DOHH2 (cell line): ENCODE measurements around the gene RASAL3.

ENCODE experiments used
- H3F3A ChIP-seq: fragments of 200-600 bp; sonication (generic), shearing (Covaris generic); 2 replicates; pipeline ENCODE4 v1.6.0; 2016; ENCODE audit warnings: antibody characterized with exemption, mild to moderate bottlenecking; ENCODE audit not compliant: control insufficient read depth, insufficient read depth
- H3K27ac ChIP-seq: fragments of 200-600 bp; sonication (generic); 2 replicates; pipeline ENCODE4 v1.5.1; 2014; ENCODE audit warnings: low read depth, mild to moderate bottlenecking, low read length, moderate library complexity
- H3K27me3 ChIP-seq: fragments of 200-600 bp; sonication (generic); 2 replicates; pipeline ENCODE4 v1.6.1; 2014; ENCODE audit warnings: mild to moderate bottlenecking, low read length, mixed read lengths; ENCODE audit not compliant: control insufficient read depth
- H3K36me3 ChIP-seq: fragments of 200-600 bp; sonication (generic); 2 replicates; pipeline ENCODE4 v1.6.1; 2014; ENCODE audit warnings: mild to moderate bottlenecking, low read length, moderate library complexity, mixed read lengths; ENCODE audit not compliant: control insufficient read depth
- H3K4me1 ChIP-seq: fragments of 200-600 bp; sonication (generic); 2 replicates; pipeline ENCODE4 v1.6.1; 2014; ENCODE audit warnings: mild to moderate bottlenecking, low read length, mixed read lengths; ENCODE audit not compliant: control insufficient read depth
- H3K4me2 ChIP-seq: fragments of 200-600 bp; sonication (generic); 2 replicates; pipeline ENCODE4 v1.6.0; 2014; ENCODE audit warnings: mild to moderate bottlenecking, low read length, moderate library complexity
- H3K4me3 ChIP-seq: fragments of 200-600 bp; sonication (generic); 2 replicates; pipeline ENCODE4 v1.5.1; 2014; ENCODE audit warnings: mild to moderate bottlenecking, low read length, mixed read lengths
- H3K79me2 ChIP-seq: fragments of 200-600 bp; sonication (generic); 2 replicates; pipeline ENCODE4 v1.6.1; 2014; ENCODE audit warnings: mild to moderate bottlenecking, low read length, mixed read lengths; ENCODE audit not compliant: control insufficient read depth
- H3K9me2 ChIP-seq: fragments of 200-600 bp; sonication (generic); replicated peaks from 2 replicates; pipeline ENCODE4 v1.6.1; 2014; ENCODE audit warnings: mild to moderate bottlenecking, low read length, mixed read lengths; ENCODE audit not compliant: control insufficient read depth
- H3K9me3 ChIP-seq: fragments of 200-600 bp; sonication (generic); 2 replicates; pipeline ENCODE4 v1.6.1; 2014; ENCODE audit warnings: antibody characterized with exemption, low read length, mixed read lengths; ENCODE audit not compliant: control insufficient read depth, insufficient read depth
- H4K20me1 ChIP-seq: fragments of 200-600 bp; sonication (generic); 2 replicates; pipeline ENCODE4 v1.6.0; 2014; ENCODE audit warnings: low read depth, mild to moderate bottlenecking, antibody characterized with exemption, low read length, moderate library complexity; ENCODE audit not compliant: control insufficient read depth, insufficient read depth
- EZH2phosphoT487 ChIP-seq: fragments of 200-600 bp; sonication (generic); IDR thresholded peaks from 2 replicates; pipeline ENCODE4 v1.6.1; 2017; ENCODE audit warnings: borderline replicate concordance, mild to moderate bottlenecking, antibody characterized with exemption, low read length, moderate library complexity, mixed read lengths
- TF ChIP-seq, protein P1 (sequence below): fragments of 200-600 bp; sonication (generic); IDR thresholded peaks from one replicate; pipeline ENCODE4 v1.5.1; 2014; ENCODE audit warnings: antibody characterized with exemption, mild to moderate bottlenecking, low read depth, low read length; ENCODE audit not compliant: poor library complexity, severe bottlenecking

The RASAL3 gene

DNA sequence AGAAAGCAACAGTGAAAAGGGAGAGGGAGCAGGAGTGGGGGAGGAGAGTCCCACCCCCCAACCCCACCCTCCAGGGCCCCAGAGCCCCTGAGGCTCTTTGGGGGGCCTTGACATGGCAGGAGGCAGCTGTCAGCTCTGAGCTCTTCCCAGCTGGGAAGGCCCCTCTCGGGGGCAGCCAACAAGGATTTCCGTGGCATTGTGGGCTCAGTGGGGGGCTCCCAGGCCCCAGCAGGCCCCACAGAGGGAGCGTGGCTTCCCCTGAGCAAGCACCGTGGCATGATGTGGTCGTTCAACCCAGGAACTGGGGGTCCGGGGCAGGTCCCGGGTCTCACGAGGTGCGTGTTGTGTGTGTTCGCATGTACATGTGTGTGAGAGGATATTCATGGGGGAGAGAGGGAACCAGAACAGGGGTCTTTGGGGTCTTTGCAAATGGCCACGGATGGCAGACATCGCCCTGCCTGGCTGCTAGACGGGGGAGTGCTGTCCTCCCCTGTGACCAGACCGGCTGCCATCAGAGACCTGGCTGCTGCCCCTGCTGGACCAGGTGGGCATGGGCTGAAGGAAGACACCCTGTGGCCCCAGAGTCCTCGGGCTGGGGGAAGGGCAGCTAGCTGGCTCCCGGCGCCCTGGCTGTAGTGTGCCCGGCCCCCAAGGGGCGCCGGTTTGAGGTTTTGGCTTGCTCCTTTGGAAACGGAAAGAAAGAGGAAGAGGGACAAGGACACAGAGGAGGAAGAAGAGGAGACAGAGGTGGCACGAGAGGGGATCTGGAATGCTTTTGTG lies 41.9 kb downstream of the RASAL3 start:
- peaks cover 12% of the 10 kb centered on the region for H3K4me1 ChIP-seq
- H3K4me2 ChIP-seq = no peak overlapping the region
- peaks cover 61% of the 10 kb centered on the region for H3K36me3 ChIP-seq
- H3K4me3 ChIP-seq = no peak overlapping the region
- H3F3A ChIP-seq = peaks cover 11% of the 10 kb centered on the region; the same call in 1 of the 2 replicates
- TF ChIP-seq, protein P1, sequence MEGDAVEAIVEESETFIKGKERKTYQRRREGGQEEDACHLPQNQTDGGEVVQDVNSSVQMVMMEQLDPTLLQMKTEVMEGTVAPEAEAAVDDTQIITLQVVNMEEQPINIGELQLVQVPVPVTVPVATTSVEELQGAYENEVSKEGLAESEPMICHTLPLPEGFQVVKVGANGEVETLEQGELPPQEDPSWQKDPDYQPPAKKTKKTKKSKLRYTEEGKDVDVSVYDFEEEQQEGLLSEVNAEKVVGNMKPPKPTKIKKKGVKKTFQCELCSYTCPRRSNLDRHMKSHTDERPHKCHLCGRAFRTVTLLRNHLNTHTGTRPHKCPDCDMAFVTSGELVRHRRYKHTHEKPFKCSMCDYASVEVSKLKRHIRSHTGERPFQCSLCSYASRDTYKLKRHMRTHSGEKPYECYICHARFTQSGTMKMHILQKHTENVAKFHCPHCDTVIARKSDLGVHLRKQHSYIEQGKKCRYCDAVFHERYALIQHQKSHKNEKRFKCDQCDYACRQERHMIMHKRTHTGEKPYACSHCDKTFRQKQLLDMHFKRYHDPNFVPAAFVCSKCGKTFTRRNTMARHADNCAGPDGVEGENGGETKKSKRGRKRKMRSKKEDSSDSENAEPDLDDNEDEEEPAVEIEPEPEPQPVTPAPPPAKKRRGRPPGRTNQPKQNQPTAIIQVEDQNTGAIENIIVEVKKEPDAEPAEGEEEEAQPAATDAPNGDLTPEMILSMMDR = no peak
- no peak for TF ChIP-seq EZH2phosphoT487
- no peak overlapping the region for H3K27ac ChIP-seq
- H3K27me3 ChIP-seq = no peaks in the 10 kb centered on the region
- H3K9me3 ChIP-seq = no peaks in the 10 kb centered on the region
- H3K79me2 ChIP-seq = peaks cover 13% of the 10 kb centered on the region
- H4K20me1 ChIP-seq = peaks cover 3% of the 10 kb centered on the region; the same call in 1 of the 2 replicates
- no peaks in the 10 kb centered on the region for H3K9me2 ChIP-seq

DNA sequence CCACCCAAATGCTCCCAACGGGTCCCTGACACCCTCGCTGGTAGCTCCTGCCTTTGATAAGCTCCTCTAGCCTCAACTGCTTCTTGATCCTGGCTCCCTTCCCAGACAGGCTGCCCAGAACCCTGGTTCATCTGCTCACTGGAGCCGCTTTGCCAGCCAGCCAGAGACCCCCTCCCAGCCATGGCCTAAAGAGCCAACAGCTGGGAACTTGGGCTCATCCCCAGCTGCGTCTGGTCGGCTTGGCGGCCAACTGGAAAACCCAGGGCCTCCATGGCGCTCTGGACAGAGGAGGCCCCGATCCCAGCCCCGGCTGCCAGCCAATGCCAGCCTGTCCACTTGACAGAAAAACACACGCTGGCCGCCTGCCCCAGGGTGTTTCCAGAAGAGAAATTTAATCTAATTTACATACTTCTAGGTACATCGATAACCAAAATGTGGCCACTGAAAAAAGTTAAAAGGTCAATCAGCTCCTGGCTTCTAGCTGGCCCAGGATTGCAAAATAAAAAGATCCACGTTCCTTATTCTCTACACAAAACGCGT lies 42.6 kb downstream of the RASAL3 start:
- Histone ChIP-seq H3K79me2 (peaks cover 20% of the 10 kb centered on the region), H3K4me2 (no peak overlapping the region), H3K4me1 (peaks cover 19% of the 10 kb centered on the region), H3K27ac (no peak overlapping the region), H3K27me3 (no peaks in the 10 kb centered on the region), H3K9me3 (no peaks in the 10 kb centered on the region), H4K20me1 (peaks cover 7% of the 10 kb centered on the region; the same call in 1 of the 2 replicates), H3K9me2 (no peaks in the 10 kb centered on the region), H3K4me3 (no peak overlapping the region), H3F3A (peaks cover 11% of the 10 kb centered on the region; the same call in 1 of the 2 replicates), H3K36me3 (peaks cover 61% of the 10 kb centered on the region)
- TF ChIP-seq, protein P1 = no peak
- TF ChIP-seq EZH2phosphoT487 = no peak

DNA sequence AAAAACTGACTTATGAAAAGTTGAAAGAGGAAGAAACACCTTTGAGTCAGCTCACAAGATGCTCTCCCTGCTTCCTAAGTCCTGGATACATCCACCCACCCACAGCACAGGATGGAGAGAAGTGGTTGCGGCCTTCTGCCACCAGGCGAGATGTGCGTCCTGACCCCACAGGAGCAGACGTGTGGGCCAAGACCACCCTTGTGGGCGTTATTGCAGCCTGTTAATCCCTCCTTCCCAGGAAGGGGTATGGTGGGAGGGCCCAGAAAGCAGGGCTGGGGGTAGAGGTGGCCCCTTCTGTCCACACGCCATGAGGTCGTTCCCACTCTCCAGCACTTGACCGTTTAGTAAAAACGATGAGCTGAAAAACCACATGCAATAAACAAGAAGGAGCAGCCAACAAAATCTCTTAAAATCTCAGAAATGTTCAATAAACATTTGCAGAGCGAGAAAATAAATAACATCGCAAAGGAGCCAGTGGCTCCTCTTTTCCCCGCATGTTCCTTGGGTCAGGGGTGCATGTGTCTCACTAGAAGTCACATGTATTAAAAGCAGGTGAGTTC lies 43.1 kb downstream of the RASAL3 start:
- no peak overlapping the region for H3K4me2 ChIP-seq
- H3K4me3 ChIP-seq = no peak overlapping the region
- no peak for TF ChIP-seq EZH2phosphoT487
- TF ChIP-seq, protein P1 = no peak
- H4K20me1 ChIP-seq = peaks cover 7% of the 10 kb centered on the region; the same call in 1 of the 2 replicates
- peaks cover 24% of the 10 kb centered on the region for H3K4me1 ChIP-seq
- no peak overlapping the region for H3K27ac ChIP-seq
- H3K9me2 ChIP-seq = no peaks in the 10 kb centered on the region
- peaks cover 11% of the 10 kb centered on the region; the same call in 1 of the 2 replicates for H3F3A ChIP-seq
- no peaks in the 10 kb centered on the region for H3K27me3 ChIP-seq
- no peaks in the 10 kb centered on the region for H3K9me3 ChIP-seq
- peaks cover 61% of the 10 kb centered on the region for H3K36me3 ChIP-seq
- peaks cover 26% of the 10 kb centered on the region for H3K79me2 ChIP-seq
